Measurements from ENCODE around the gene ANTXRL.
"Not testable (repeated sequence)": the region's sequence is repeated elsewhere in the genome, so short reads cannot be mapped to it uniquely, and the experiment has no call there.

The ANTXRL gene

DNA sequence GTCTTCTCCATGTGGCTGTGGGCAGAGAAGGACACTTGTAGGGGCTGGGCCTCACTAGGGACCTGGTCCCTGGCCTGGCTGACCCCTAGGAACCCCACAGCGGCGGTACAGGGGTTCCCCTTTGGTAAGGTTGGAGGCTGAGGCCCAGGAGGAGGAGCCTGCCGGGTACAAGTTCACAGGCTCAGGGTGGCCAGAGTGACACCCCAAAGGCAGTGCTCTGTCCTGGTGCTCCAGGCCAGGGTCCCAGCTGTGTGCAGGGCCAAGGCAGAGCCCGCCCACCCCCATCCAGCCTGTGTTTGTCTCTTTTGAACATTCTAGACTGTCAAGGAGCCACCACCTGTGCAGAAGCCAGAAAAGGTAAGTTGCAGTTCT is 23.3 kb downstream of the ANTXRL start:
- no peak for DNase-seq

DNA sequence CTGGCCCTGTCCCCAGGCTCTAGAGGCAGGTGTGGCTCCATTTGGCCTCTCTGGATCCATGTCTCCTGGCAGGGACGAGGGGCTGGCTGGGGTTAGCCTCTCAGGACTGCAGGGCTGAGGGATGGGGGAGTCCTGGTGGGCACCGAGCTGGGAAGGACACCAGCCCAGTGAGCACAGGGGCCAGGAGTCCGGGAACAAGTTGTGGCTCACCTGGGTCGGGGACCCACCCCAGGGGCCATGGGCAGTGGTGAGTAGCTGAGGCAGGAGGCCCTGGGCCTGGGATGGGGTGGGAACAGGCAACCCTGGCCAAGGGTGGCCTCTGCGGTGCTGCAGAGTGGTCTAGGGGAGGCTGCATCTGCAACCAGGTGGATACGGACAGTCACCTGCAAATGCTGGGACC is 24.1 kb downstream of the ANTXRL start:
- DNase-seq, result no peak

DNA sequence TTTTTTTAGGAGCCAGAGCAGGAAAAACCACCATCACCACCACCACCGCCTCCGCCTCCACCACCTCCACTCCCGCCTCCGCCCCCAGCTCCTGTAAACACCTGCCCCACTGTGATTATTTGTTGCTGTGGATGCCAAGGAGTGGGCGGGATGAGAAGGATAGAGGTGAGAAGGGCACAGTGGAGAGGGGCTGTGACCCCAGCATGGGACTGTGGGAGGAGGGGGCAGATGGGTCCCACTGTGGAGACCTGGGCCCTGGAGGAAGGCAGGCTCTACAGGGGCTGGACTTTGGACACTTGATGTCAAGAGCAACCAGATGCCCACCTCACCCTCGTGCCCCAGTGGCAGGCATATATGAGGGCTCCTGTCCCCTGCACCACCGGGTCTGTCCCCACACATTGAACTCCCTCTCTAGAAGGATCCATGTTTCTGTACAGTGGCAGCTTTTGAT is 24.7 kb downstream of the ANTXRL start:
- no peak for DNase-seq

DNA sequence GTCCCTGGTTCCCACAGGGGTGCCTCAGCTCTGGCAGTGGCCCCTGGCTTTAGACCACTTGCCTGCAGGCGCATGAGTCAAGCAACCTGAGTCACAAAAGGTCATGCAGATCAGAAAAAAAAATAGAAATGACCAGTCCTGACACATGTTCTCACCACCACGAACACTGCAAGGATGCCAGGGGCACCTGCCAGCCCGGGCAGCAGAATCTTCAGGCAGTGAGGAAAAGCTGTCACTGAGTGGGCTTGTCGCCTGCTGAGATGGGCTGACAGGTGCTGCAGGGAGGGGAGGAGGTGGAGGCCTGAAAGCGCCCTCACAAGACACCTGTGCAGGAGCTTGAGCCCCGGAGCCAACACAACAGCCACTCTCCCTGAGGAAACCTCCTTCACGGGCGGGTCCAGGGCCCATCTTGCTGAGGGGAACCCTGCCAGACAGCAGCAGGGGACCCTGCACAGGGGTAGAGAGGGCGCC is 25.2 kb downstream of the ANTXRL start:
- not testable (repeated sequence) for DNase-seq

DNA sequence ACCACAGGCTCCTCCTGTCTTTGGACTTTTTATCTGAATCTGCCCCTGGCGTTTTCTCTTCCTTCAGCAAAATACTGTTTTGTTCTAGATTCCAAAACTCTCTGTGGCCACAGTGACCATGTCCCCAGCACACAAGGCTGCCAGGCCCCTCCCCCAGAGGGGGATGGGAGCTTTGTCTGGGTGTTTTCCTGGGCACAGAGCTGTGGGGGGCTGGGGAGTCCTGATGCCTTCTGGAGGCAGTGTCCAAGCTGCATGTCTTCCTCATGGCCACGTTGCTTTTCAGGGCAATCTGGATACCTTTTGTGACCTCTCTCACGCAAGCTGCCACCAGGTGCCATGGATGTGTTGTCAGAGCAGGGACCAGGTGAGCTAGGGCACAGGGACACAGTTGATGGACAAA is 26.2 kb downstream of the ANTXRL start:
- no peak for DNase-seq

DNA sequence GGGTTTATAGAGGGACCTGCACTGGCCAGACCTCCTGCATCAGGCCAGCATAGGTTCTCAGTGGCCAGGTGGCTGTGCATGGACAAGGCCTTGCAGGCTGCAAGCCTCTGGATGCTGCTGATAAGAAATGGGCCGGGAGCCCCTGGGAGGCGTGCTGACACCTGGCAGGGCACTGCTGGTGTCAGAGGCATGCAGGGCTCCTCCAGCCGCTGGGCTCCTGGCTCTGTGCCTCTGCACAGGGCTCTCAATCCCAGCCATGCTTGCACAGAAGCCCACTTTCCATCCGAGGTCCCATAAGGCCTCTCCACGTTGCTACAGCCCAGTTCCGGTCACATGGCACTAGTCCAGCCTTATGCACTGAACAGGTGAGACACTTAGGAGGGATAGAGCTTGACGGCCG is 27.3 kb downstream of the ANTXRL start:
- no peak for DNase-seq

DNA sequence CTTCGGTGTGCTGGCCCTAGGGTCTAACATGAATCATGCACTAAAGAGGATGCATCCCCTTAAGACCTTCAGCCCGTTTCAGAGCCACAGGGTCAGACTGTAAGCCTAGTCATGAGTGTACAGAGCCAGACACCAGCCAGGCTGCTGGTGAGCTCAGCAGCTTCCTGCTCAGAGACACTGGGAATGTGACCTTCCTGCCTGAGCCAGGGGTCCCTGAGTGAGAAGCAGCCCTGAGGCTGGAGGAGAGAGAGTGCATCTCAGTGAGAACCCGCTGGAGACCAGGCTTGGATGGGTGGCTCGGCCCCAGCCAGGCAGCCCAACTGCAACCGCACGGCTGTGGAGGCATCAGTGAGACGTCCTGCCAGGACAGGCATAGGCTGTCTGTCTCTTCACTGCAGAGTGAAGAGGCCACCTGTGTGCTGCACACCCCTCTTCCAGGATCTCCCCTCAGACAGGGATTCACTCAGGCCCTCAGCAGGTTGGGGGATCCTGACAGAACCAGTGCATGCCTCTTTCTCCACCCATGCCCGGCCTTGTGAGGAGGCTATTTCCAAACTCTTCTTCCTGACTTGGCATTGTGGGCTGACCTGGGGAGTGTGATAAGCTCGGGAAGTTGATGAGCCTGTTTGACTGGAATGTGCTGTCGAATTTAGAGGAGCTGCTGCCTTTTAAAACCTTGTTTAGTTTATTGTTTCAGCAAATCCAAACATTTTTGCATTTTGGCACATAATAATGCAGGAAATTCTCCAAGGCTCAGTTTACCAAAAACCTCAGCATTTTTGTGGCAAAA is 28.5 kb downstream of the ANTXRL start:
- not testable (repeated sequence) for DNase-seq

DNA sequence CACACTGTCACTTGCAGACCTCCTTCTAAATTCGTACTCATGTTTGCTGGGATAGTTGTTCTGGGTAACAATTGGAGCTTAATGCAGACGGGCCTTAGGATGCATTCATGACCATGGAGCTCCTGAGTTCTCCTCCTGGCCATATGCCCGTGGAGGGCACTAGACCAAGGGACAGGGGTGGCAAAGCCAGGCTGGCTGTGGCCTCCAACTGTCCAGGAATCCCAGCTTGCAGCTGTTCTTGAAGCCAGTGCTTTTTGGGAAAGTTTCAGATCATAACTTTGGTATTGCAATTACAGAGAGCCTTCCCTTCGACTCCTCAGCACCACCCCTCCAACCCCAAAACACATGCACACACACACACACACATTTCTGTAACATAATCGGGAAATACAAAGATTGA is 30.6 kb downstream of the ANTXRL start:
- no peak for DNase-seq

DNA sequence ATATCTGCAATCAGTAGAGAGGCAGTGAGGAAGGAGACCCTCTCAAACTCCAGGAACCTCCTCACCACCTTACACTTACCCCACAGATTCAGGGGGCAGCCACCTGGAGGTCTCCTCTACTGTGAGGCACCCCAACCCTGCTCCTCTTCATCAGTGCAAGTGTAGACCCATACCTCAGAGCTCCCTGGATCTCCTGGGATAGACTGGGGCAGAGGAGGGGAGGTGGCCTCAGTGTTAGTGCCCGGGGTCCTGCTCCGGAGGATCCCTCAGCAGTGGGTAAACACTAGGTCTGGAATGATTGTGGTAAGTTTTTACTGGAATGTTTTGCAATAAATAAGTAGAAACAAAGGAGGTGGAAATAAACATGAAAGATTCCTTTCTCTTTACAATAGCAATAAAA is 31.1 kb downstream of the ANTXRL start:
- no peak for DNase-seq

DNA sequence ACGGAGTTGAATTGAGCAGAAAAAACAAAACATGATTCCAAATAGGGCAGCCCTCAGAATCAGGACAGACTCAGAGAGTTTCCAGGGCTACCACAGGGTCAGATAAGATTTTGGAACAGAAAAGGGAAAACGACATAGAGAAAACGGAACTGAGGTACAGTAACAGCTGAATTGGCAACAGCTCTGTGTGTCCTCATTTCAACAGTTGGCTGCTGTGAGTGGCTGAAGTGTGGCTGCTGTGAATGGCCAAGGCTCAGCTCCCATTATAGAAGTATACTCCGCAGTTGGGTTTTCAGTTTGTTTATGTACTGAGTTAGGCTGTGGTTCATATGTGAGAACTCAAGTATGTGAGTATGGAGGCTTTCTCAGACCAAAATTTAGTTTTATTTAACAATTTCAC is 32.0 kb downstream of the ANTXRL start:
- DNase-seq, result no peak

DNA sequence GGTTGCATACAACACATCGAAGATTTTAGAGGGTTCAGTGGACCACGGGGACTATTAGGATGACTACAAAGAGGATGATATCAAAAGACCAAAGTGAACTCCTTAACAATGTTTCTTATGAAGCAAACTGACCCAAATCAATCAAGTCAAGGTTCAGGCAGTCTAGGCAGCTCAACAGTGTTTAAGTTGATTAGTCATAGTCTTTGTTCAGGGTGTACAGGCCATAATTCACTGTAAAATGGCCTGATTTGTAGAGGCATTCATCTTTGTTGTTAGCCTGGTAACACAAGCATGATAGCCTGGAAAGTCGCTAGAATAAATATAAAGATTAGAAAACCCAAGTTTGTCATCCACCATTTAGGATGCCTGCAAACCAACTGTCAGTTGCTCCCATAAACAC is 32.6 kb downstream of the ANTXRL start:
- no peak for DNase-seq

DNA sequence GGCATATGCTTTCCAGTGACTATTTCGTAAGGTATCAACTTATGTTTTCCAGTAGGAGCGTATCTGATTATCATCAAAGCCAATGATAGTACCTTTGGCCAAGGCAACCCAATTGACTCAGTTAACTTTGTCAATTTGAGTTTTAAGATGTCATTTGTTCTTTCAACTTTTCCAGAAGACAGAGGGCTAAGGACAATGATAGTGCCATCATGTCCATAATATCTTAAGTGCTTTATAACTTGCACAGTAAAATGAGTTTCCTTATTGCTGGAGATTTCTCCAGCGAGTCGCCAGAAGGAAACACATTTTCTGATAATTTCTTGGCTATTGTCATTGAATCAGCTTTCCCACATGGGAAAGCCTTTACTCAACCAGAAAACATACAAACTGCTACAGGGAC is 35.0 kb downstream of the ANTXRL start:
- DNase-seq, result no peak

DNA sequence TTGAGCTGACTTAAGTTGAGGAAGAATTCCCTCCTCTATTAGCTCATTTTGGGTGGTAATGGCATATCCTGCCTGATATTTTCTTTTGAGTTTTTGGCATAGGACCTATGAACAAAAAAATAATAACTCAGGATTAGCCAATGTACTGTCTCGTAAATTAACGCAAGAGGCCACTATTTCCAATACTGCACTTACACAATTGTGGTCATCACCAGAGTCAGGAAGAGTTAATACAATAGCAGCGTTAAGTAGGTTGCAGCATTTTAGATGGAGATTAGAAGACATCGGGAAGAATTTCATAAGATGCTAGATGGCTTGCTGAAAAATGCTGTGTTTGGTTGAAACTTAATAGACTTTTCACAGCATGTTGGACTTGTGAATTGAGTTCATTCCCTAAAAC is 36.4 kb downstream of the ANTXRL start:
- DNase-seq, result no peak

DNA sequence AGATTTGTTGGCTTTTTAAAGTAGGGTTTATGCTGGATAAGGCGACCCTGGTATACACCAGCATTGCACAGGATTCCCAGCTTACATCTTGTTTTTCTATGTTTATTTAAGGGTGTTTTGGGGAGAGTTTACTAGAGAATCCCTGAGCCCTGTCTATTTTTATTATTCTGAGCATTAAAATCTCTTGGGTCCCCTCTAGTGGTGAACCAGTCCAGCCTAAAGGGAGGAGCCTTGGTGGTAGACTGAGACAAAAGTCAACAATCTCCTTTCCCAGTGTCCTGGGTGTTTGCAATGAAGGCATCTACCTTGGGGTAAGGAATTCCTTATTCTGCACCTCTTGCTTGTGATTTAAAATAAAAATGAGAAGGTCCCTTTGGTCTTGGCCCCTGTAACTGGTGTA is 38.2 kb downstream of the ANTXRL start:
- no peak for DNase-seq

DNA sequence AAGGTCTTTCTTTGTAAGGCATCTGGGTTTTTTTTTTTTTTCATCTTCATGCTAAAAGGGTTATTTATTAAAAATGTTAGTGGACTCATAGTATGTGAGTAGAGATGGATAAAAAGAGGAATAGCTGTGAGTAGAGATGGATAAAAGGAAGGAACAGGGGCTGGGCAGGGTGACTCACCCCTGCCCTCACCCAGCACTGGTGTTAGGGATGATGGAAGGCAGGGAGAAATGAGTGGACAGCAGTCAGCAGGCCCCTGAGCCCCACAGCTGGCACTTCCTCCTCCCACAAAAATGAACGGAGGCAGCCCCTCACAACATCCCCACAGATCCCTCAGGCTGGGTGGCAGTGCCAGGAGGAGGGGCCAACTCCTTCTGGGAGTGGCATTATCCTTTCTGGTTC is 39.3 kb downstream of the ANTXRL start:
- no peak for DNase-seq

DNA sequence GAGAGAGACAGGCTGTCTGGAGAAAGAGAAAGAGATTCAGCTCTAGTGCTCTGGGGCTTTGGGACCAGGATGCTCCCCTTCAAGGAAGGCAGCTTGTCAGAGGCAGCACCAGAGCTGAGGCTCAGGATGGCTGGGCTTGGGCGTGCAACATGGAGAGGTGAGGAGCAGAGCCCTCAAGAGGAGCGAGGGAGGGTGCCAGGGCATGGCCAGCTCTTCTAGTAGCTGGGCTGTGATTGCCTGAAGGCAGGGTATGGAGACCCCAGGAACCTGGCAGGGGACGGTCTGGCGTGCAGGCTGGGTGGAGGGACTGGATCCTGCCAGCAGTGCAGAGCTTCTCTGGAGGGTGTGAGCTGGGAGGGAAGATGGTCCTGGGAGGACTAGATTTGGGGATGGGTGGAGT is 40.2 kb downstream of the ANTXRL start:
- no peak for DNase-seq

DNA sequence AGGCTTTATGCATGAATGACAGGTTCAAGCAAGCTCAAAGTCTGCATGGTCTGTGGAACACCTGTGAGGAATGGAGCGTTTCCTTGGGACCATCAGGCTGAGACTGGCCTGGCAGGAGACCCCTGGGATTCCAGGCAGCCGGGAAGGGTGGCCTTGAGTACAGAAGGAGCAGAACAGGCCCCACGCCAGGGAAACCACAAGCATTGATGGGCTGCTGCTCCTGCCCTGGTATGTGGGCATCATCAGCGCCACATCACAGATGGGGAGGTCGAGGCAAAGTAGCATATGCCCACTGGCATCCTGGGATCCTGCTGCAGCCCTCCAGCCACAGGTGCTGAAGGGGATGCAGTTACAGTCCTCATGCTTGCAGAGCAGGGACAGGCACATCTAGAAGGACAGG is 40.9 kb downstream of the ANTXRL start:
- no peak for DNase-seq

DNA sequence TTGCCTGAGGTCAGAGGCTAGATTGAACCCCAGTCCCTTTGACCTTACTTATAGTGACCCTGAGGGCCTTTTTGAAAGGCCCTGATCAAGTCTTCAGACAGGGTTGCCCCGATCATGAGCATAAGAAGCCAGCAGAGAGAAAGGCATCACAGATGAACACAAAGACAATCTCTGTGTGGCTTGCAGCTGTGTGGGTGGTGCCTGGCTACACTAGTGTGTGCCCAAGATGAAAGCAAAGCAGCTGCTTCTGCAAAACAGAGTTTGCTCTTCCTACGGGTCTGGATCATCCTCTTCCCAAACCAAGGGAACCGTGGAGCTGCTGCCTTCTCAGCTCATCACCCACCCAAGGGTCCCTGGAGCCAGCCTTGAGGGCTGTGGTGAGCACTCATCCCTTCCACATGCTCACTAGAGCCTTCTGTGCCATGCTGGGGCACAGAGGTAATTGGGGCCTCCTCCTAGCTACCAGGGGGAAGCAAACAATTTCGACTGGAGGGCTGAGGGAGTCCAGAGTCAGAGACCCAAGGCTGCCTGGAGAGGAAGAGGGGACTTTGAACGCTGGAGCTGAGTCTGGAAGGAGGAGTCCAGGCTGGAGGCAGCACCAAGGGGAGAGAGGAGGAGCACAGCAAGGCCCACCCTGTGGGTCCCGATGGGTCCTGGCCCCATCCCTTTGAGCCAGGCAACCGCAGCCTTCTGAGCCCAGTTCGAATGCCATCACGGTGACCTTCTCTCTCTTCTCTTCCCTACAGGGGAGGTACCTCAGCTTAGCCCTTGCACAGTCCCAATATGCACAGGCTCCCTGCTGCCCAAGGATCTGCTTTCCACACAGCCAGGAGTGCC is 42.3 kb downstream of the ANTXRL start:
- no peak for DNase-seq

DNA sequence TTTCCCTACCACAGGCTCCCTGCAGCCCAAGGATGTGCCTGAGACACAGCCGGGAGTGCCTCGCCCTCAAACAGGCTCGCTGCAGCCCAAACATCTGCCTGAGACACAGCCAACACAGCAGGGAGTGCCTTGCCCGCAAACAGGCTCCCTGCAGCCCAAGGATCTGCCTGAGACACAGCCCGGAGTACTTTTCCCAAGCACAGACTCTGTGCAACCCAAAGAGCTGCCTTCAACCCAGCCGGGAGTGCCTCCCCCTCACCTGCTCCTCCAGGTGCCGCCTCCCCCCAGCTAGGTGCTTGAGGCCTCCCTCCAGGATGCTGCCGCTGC is 42.9 kb downstream of the ANTXRL start:
- DNase-seq, result no peak

DNA sequence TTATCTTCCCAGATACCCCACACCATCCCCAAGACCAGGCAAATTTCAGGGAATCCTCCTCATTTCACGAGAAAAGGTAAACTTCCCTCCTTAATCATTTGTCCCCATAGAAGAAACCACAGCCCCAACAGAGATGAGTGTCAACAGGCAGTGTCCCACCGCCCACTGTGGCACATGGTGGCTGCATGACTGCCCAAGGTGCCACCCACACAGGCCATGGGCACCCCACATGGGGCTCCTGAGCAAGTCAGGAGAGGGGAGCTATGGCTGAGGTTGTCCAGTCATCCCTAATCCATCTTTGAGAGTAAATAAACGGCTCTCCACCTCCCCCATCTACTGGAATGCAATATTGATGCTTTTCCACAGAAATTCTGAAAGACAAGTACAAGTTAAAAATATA is 44.1 kb downstream of the ANTXRL start:
- DNase-seq, result no peak

DNA sequence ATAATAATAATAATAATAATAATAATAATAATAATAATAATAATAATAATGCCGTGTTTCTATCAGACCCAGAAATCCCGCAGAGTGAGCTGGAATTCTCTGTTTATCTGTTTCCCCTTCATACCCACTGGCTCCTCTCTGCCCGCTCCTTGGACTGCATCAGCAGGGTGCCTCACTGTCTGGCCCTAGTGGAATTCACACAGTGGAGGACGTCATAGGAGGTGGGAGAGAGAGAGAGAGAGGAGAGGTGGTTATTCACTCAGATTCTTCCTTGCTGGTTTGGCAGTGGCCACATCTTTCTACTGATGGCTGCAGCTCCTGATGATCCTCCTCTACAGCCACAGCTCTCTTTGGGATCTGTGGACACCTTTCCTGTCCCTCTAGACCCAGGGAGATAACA is 78.7 kb downstream of the ANTXRL start:
- not testable (repeated sequence) for DNase-seq

DNA sequence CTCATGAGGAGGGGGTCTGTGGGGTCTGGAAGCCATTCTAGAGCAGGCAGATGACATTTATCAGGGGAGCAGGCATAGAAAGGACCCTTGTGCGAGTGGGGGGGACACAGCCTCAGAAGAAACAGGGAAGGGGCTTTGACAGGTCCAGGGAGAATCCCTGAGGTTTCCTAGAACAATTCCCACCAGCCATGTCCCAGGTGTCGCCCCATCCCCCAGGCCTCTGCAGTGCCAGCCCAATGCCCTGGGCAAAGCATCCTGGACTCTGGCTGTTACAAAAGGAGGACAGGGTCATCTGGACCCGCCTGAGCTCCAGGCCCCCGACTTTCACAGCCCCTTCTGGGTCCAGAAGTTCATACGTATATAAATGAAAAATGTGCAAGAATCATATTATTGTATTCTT is 80.4 kb downstream of the ANTXRL start:
- not testable (repeated sequence) for DNase-seq

DNA sequence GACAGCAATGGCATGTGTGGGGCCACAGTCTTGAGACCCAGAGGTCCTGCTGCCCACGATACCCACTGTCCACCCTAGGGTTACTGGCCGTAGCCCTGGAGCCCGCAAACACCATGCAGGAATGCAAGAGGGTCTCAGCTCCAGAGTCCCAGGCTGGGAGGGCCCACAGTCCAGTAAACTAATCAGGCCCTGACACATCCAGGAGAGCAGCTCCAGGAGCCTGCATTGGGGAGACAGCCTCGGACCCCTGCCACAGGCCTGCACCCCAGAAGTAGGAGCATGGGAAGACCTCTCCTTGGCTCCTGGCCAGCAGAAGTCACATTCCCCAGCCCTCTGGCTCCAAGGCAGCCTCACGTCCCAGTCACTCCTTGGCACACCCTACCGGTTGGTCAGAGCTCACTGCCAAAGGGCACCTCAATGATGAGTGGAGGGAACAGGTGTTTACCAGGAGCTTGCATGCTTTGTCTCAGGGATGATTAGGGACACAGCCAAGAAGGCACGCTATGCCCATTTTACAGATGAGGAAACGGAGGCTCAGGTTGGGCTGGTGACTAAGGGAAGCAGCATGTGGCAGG is 81.0 kb downstream of the ANTXRL start:
- not testable (repeated sequence) for DNase-seq

DNA sequence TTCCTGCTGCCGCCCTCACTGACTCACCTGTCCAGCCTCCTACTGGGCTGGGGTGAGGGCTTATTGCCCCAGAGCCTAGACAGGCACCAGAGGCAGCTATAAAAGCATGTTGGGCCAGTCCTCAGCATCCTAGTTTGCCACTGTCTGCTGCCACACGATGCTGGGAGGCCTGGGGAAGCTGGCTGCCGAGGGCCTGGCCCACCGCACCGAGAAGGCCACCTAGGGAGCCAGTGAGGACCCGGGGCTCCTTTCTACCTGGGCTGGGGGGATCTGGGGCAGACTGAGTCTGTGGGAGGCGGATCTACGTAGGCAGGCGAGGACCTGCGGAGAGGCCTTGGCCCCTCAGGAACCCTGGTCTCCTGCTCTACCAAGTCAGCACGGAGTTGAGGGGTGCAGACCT is 82.2 kb downstream of the ANTXRL start:
- DNase-seq, result not testable (repeated sequence)

Measured in NCI-H2081 (cell line).